NCI-H69 (cell line): Measurements from ENCODE around the gene VAV3.

Source experiments
- DNase-seq: peaks from one replicate; lab custom pipeline; 2025; lab: John Stamatoyannopoulos, UW

VAV3 gene

GRCh38 chr1:107791348-107791747 is 173.6 kb downstream of the VAV3 start:
- DNase-seq, result no peak

- peak; percentile 52 for DNase-seq
Observed at GRCh38 chr1:107789817-107790524, 175.0 kb downstream of the VAV3 start.

GRCh38 chr1:107788206-107789202 is 176.5 kb downstream of the VAV3 start:
- peak; percentile 59 for DNase-seq

GRCh38 chr1:107787299-107787698 is 177.7 kb downstream of the VAV3 start:
- peak; percentile 67 for DNase-seq

GRCh38 chr1:107786203-107786845 is 178.7 kb downstream of the VAV3 start:
- peak; percentile 10 for DNase-seq

GRCh38 chr1:107785496-107786202 is 179.3 kb downstream of the VAV3 start:
- DNase-seq, result peak; percentile 69

GRCh38 chr1:107782217-107782845 is 182.6 kb downstream of the VAV3 start:
- peak; percentile 63 for DNase-seq

GRCh38 chr1:107781245-107781644 is 183.7 kb downstream of the VAV3 start:
- no peak for DNase-seq

GRCh38 chr1:107777664-107778047 is 187.3 kb downstream of the VAV3 start:
- no peak for DNase-seq

GRCh38 chr1:107776900-107777663 is 187.9 kb downstream of the VAV3 start:
- peak; percentile 87 for DNase-seq

GRCh38 chr1:107771377-107771776 is 193.6 kb downstream of the VAV3 start:
- no peak for DNase-seq

- peak; percentile 86 for DNase-seq
Observed at GRCh38 chr1:107767156-107767582, 197.8 kb downstream of the VAV3 start.

- peak; percentile 62 for DNase-seq
Observed at GRCh38 chr1:107766533-107766932, 198.4 kb downstream of the VAV3 start.

- DNase-seq, result no peak
Observed at GRCh38 chr1:107762751-107763390, 202.1 kb downstream of the VAV3 start.

GRCh38 chr1:107760065-107760464 is 204.9 kb downstream of the VAV3 start:
- no peak for DNase-seq

- peak; percentile 79 for DNase-seq
Observed at GRCh38 chr1:107750364-107750959, 214.5 kb downstream of the VAV3 start.

- peak; percentile 51 for DNase-seq
Observed at GRCh38 chr1:107748531-107748930, 216.4 kb downstream of the VAV3 start.

GRCh38 chr1:107741242-107741641 is 223.7 kb downstream of the VAV3 start:
- DNase-seq, result no peak

GRCh38 chr1:107740579-107740978 is 224.4 kb downstream of the VAV3 start:
- DNase-seq, result no peak

GRCh38 chr1:107739651-107740050 is 225.3 kb downstream of the VAV3 start:
- peak; percentile 7 for DNase-seq
